Mesenchymal stem cell (in vitro differentiated cells and primary cell): ENCODE data around the gene HNRNPF.
"Not testable (repeated sequence)": the region's sequence is repeated elsewhere in the genome, so short reads cannot be mapped to it uniquely, and the experiment has no call there.

Experiments
- DNase-seq: peaks from one replicate; pipeline ENCODE4 v3.0.0-alpha.2; 2013
- H2AFZ ChIP-seq: one replicate; pipeline ENCODE4 v1.6.1; 2013; ENCODE audit warnings: low read depth, mild to moderate bottlenecking, control low read depth, inconsistent platforms, low read length, moderate library complexity
- H2AK5ac ChIP-seq: 2 replicates; pipeline ENCODE4 v1.6.1; 2013; ENCODE audit warnings: low read length, moderate library complexity, mild to moderate bottlenecking, inconsistent platforms; ENCODE audit not compliant: severe bottlenecking
- H2BK120ac ChIP-seq: one replicate; pipeline ENCODE4 v1.6.1; 2013; ENCODE audit warnings: low read depth, mild to moderate bottlenecking, inconsistent platforms, low read length, moderate library complexity
- H2BK12ac ChIP-seq, 2 experiments: one replicate each; pipeline ENCODE4 v1.6.1; 2013; ENCODE audit warnings: inconsistent platforms in 2 of 2, low read length in 2 of 2, mild to moderate bottlenecking in 2 of 2, moderate library complexity in 2 of 2, control low read depth in 1 of 2
- H2BK15ac ChIP-seq: one replicate; pipeline ENCODE4 v1.6.1; 2013; ENCODE audit warnings: mild to moderate bottlenecking, low read depth, inconsistent platforms; ENCODE audit not compliant: poor library complexity, severe bottlenecking
- H2BK5ac ChIP-seq: 2 replicates; pipeline ENCODE4 v1.6.1; 2013; ENCODE audit warnings: low read depth, mild to moderate bottlenecking, low read length, control low read depth, inconsistent platforms; ENCODE audit not compliant: poor library complexity, severe bottlenecking
- H3K14ac ChIP-seq, 2 experiments: one replicate each; pipeline ENCODE4 v1.6.1; 2013; ENCODE audit warnings: inconsistent platforms in 2 of 2, low read length in 2 of 2, control low read depth in 1 of 2, mild to moderate bottlenecking in 1 of 2, moderate library complexity in 1 of 2
- H3K18ac ChIP-seq, 2 experiments: one replicate each; pipeline ENCODE4 v1.6.1; 2013; ENCODE audit warnings: inconsistent platforms in 2 of 2, low read length in 2 of 2, control low read depth in 1 of 2, low read depth in 1 of 2, mild to moderate bottlenecking in 1 of 2
- H3K23ac ChIP-seq, 2 experiments: one replicate each; pipeline ENCODE4 v1.6.1; 2013; ENCODE audit warnings: inconsistent platforms in 2 of 2, low read length in 2 of 2, mild to moderate bottlenecking in 2 of 2, moderate library complexity in 2 of 2, control low read depth in 1 of 2
- H3K27ac ChIP-seq: 2 replicates; pipeline ENCODE4 v1.5.1; 2013; ENCODE audit warnings: mild to moderate bottlenecking, moderate library complexity, low read length, control low read depth, inconsistent platforms; ENCODE audit not compliant: poor library complexity, severe bottlenecking
- H3K27me3 ChIP-seq, 2 experiments: 2 replicates each; pipeline versions ENCODE4 v1.6.1 to v1.7.0; 2013; ENCODE audit warnings: low read length in 2 of 2, mild to moderate bottlenecking in 2 of 2, moderate library complexity in 2 of 2, control low read depth in 1 of 2, inconsistent platforms in 1 of 2; ENCODE audit not compliant: control insufficient read depth in 1 of 2, insufficient read depth in 1 of 2
- H3K36me3 ChIP-seq, 2 experiments: 2 replicates each; pipeline versions ENCODE4 v1.6.1 to v1.7.0; 2013; ENCODE audit warnings: low read length in 2 of 2, control low read depth in 1 of 2, inconsistent platforms in 1 of 2, low read depth in 1 of 2, mild to moderate bottlenecking in 1 of 2; ENCODE audit not compliant: insufficient read depth in 2 of 2, control insufficient read depth in 1 of 2
- H3K4ac ChIP-seq, 2 experiments: one replicate each; pipeline ENCODE4 v1.6.1; 2013; ENCODE audit warnings: inconsistent platforms in 2 of 2, low read length in 2 of 2, mild to moderate bottlenecking in 2 of 2, moderate library complexity in 2 of 2, control low read depth in 1 of 2, low read depth in 1 of 2
- H3K4me1 ChIP-seq: 2 replicates; pipeline ENCODE4 v1.6.1; 2013; ENCODE audit warnings: low read depth, low read length, control low read depth; ENCODE audit not compliant: control insufficient read depth, insufficient read depth
- H3K4me2 ChIP-seq: 2 replicates; pipeline ENCODE4 v1.6.1; 2013; ENCODE audit warnings: low read length, mild to moderate bottlenecking, inconsistent platforms; ENCODE audit not compliant: poor library complexity, severe bottlenecking
- H3K4me3 ChIP-seq, 2 experiments: 2 replicates each; pipeline versions ENCODE4 v1.5.1 to v1.7.0; 2013; ENCODE audit warnings: low read length in 2 of 2, mild to moderate bottlenecking in 2 of 2, control low read depth in 1 of 2, low read depth in 1 of 2; ENCODE audit not compliant: insufficient read depth in 1 of 2
- H3K79me1 ChIP-seq: replicated peaks from 2 replicates; pipeline ENCODE4 v1.6.1; 2013; ENCODE audit warnings: mild to moderate bottlenecking, control low read depth, low read length, inconsistent platforms; ENCODE audit not compliant: poor library complexity, severe bottlenecking
- H3K9ac ChIP-seq: 2 replicates; pipeline ENCODE4 v1.7.0; 2013; ENCODE audit warnings: mild to moderate bottlenecking, low read length, moderate library complexity
- H3K9me3 ChIP-seq: 2 replicates; pipeline ENCODE4 v1.7.0; 2013; ENCODE audit warnings: mild to moderate bottlenecking, low read length; ENCODE audit not compliant: control insufficient read depth
- H4K8ac ChIP-seq: one replicate; pipeline ENCODE4 v1.6.1; 2013; ENCODE audit warnings: inconsistent platforms, mild to moderate bottlenecking, low read length, moderate library complexity
- H4K91ac ChIP-seq: one replicate; pipeline ENCODE4 v1.6.1; 2013; ENCODE audit warnings: mild to moderate bottlenecking, low read length, inconsistent platforms
- WGBS: methylation state at CpG from one replicate; pipeline ENCODE4 v1.1.7; 2013; ENCODE audit warnings: mixed read lengths; 5-methylcytosine and 5-hydroxymethylcytosine counted together

The HNRNPF gene

DNA sequence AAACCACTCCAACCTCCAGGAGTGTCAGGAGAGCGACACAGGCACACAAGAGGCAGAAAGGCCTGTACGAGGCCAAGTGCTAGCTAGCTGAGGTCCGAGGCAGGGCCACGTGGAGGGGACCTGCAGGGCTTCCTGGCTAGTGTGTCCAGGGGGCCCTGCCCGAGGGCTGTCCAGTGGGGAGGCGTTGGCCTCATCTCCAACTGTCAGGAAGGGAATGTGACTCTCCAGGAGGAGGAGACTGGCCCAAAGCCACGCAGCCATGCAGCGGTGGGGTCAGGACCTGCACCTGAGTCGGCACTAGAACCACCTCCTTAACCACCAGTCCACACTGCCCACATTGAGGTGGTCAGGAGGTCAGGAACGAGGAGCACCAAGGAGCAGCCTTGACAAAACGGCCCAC is 69.8 kb downstream of the HNRNPF start:
- no peak overlapping the region for H3K27ac ChIP-seq
- no peak overlapping the region for H4K91ac ChIP-seq
- H2BK120ac ChIP-seq, result no peak overlapping the region
- H4K8ac ChIP-seq, result no peak overlapping the region
- H2BK5ac ChIP-seq, result no peak overlapping the region
- no peak overlapping the region for H3K4me3 ChIP-seq
- H3K79me1 ChIP-seq, result no peaks in the 10 kb centered on the region
- H2BK12ac ChIP-seq, result no peak overlapping the region
- H2AK5ac ChIP-seq, result peak overlapping the region; percentile 62
- WGBS, result 67% methylated on average over 11 of the region's 11 CpGs
- no peak overlapping the region for H2BK15ac ChIP-seq
- H3K23ac ChIP-seq, result no peak overlapping the region
- H3K4me2 ChIP-seq, result no peak overlapping the region
- no peaks in the 10 kb centered on the region for H3K9me3 ChIP-seq
- no peak overlapping the region for H3K18ac ChIP-seq
- peaks cover 0 to 41% of the 10 kb centered on the region in 2 experiments for H3K27me3 ChIP-seq
- H3K14ac ChIP-seq, result no peak overlapping the region
- H2AFZ ChIP-seq, result no peak overlapping the region
- H3K36me3 ChIP-seq, result no peaks in the 10 kb centered on the region
- no peak for DNase-seq
- H3K4ac ChIP-seq, result no peak overlapping the region
- H3K9ac ChIP-seq, result no peak overlapping the region
- H3K4me1 ChIP-seq, result peaks cover 26% of the 10 kb centered on the region

DNA sequence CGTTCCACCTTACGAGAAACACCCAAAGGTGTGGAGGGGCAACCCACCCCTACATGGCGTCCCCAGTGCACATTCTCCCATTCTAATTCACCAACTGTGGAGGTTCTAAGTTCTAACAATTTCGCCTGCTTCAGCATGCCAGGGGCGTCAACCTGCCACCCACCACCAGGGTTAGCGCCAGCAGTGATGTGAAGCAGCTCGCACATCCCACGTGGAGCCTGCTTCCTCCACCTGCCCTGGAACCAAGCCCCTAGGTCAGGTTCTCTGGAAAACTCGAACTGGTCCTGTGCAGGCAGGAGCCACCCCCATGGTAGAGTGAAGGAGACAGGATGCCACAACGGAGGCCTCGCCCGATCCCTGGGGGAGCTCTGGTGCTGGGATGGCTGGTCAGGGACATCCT is 70.9 kb downstream of the HNRNPF start:
- no peak overlapping the region for H3K4me2 ChIP-seq
- no peak overlapping the region for H3K14ac ChIP-seq

DNA sequence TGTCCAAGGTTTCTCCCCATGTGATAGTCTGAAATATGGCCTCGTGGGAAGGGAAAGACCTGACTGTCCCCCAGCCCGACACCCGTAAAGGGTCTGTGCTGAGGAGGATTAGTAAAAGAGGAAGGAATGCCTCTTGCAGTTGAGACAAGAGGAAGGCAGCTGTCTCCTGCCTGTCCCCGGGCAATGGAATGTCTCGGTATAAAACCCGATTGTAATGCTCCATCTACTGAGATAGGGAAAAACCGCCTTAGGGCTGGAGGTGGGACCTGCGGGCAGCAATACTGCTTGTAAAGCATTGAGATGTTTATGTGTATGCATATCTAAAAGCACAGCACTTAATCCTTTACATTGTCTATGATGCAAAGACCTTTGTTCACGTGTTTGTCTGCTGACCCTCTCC is 71.5 kb downstream of the HNRNPF start:
- H4K8ac ChIP-seq, H2BK15ac ChIP-seq, H3K9me3 ChIP-seq, H3K36me3 ChIP-seq, H2BK12ac ChIP-seq, H3K4ac ChIP-seq, H3K9ac ChIP-seq, H3K4me3 ChIP-seq, H2BK120ac ChIP-seq, DNase-seq, H3K4me2 ChIP-seq, H3K14ac ChIP-seq, H2BK5ac ChIP-seq, H4K91ac ChIP-seq, H2AK5ac ChIP-seq, H3K18ac ChIP-seq, H2AFZ ChIP-seq, H3K23ac ChIP-seq, H3K79me1 ChIP-seq: not testable (repeated sequence)
- H3K27me3 ChIP-seq, result peaks cover 0 to 41% of the 10 kb centered on the region in 2 experiments
- H3K27ac ChIP-seq, result peak overlapping the region; percentile 64
- H3K4me1 ChIP-seq, result peaks cover 26% of the 10 kb centered on the region
- 30% methylated on average over 7 of the region's 9 CpGs for WGBS

More for the DNA sequence above, 70.9 kb downstream of the HNRNPF start:
- no peak overlapping the region for H3K27ac ChIP-seq
- H2BK120ac ChIP-seq, result no peak overlapping the region
- no peak overlapping the region for H2BK5ac ChIP-seq
- H4K91ac ChIP-seq, result no peak overlapping the region
- H3K27me3 ChIP-seq, result peaks cover 0 to 41% of the 10 kb centered on the region in 2 experiments
- no peaks in the 10 kb centered on the region for H3K79me1 ChIP-seq
- no peak overlapping the region for H4K8ac ChIP-seq
- H3K18ac ChIP-seq, result no peak overlapping the region
- no peak for DNase-seq
- no peak overlapping the region for H3K23ac ChIP-seq
- WGBS, result 79% methylated on average over 12 of the region's 12 CpGs
- H3K9ac ChIP-seq, result no peak overlapping the region
- no peak overlapping the region for H2BK12ac ChIP-seq
- no peaks in the 10 kb centered on the region for H3K36me3 ChIP-seq
- H2BK15ac ChIP-seq, result no peak overlapping the region
- H2AFZ ChIP-seq, result no peak overlapping the region
- no peak overlapping the region for H3K4ac ChIP-seq
- no peaks in the 10 kb centered on the region for H3K9me3 ChIP-seq
- H3K4me1 ChIP-seq, result peaks cover 26% of the 10 kb centered on the region
- peak overlapping the region; percentile 75 for H2AK5ac ChIP-seq
- H3K4me3 ChIP-seq, result no peak overlapping the region

- H3K4me3 ChIP-seq, result no peak overlapping the region
- DNase-seq, result no peak
- H3K79me1 ChIP-seq, result no peaks in the 10 kb centered on the region
- H3K4me2 ChIP-seq, result no peak overlapping the region
- no peak overlapping the region for H3K9ac ChIP-seq
- no peak overlapping the region for H4K8ac ChIP-seq
- H3K18ac ChIP-seq, result no peak overlapping the region
- H3K9me3 ChIP-seq, result no peaks in the 10 kb centered on the region
- no peak overlapping the region for H2BK12ac ChIP-seq
- no peak overlapping the region for H2BK120ac ChIP-seq
- no peak overlapping the region for H2AFZ ChIP-seq
- H2AK5ac ChIP-seq, result peak overlapping the region; percentile 84
- no peak overlapping the region for H4K91ac ChIP-seq
- no peak overlapping the region for H3K14ac ChIP-seq
- peaks cover 26% of the 10 kb centered on the region for H3K4me1 ChIP-seq
- no peak overlapping the region for H2BK15ac ChIP-seq
- no peak overlapping the region for H3K4ac ChIP-seq
- H3K27ac ChIP-seq, result peak overlapping the region; percentile 93
- WGBS, result 82% methylated on average over 7 of the region's 9 CpGs
- no peak overlapping the region for H3K23ac ChIP-seq
- peaks cover 0 to 41% of the 10 kb centered on the region in 2 experiments for H3K27me3 ChIP-seq
- peak overlapping the region; percentile 74 for H2BK5ac ChIP-seq
- H3K36me3 ChIP-seq, result no peaks in the 10 kb centered on the region
These were observed 72.2 kb downstream of the HNRNPF start for GRCh38 chr10:43336641-43337318.
